NOMO-1 treated with DMSO at 0.1 percent for 48 hours (cell line): ENCODE measurements around the gene ASB1.

Experiments used
- DNase-seq: peaks from one replicate; lab custom pipeline; 2025; ENCODE audit not compliant: unreplicated experiment; lab: John Stamatoyannopoulos, UW

The ASB1 gene, protein sequence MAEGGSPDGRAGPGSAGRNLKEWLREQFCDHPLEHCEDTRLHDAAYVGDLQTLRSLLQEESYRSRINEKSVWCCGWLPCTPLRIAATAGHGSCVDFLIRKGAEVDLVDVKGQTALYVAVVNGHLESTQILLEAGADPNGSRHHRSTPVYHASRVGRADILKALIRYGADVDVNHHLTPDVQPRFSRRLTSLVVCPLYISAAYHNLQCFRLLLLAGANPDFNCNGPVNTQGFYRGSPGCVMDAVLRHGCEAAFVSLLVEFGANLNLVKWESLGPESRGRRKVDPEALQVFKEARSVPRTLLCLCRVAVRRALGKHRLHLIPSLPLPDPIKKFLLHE

DNA sequence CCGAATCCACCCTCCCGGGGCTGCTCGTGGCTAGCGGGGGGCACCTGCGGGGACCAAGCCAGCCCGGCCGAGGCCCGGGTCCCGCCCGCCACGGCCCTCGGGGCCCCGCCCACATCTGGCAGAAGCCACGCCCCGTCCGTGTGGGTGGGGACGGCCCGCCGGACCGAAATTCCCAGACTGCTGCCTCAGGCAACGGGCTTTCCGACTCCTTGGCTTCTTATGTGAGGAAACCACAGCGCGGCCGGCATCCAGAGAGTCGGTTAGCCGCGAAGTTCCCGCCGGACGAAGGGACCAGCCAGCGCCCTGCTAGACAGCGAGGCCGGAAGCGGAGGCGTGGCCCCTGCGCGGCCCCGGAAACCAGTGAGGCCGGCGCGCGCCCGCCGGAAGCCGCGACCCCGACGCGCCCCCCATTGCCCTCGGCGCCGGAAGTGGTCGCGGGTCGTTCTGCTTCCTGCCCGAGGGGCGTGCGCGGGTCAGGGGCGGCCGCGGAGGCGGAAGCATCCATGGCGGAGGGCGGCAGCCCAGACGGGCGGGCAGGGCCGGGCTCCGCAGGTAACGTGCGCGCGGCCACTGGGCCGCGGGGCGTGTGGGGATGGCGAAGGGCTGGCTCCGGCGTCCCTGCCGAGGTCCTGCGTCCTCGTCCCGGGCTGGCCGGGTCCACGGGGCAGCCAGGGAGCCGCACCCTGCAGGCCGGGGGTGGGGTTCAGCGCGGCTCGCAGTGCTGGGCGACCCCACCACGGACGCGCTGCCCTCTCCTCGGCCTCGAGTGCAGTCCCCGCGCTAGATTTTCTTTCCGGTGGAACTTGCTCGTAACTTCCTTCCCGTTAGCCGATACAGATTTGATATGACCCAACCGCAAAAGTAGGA lies at the start of gene ASB1:
Gene ASB1 (plus strand): TSS at position 360 of the 867 bp plus-strand sequence. CDS start 144 bp downstream, at position 504.
- DNase-seq, result peak; percentile 45

DNA sequence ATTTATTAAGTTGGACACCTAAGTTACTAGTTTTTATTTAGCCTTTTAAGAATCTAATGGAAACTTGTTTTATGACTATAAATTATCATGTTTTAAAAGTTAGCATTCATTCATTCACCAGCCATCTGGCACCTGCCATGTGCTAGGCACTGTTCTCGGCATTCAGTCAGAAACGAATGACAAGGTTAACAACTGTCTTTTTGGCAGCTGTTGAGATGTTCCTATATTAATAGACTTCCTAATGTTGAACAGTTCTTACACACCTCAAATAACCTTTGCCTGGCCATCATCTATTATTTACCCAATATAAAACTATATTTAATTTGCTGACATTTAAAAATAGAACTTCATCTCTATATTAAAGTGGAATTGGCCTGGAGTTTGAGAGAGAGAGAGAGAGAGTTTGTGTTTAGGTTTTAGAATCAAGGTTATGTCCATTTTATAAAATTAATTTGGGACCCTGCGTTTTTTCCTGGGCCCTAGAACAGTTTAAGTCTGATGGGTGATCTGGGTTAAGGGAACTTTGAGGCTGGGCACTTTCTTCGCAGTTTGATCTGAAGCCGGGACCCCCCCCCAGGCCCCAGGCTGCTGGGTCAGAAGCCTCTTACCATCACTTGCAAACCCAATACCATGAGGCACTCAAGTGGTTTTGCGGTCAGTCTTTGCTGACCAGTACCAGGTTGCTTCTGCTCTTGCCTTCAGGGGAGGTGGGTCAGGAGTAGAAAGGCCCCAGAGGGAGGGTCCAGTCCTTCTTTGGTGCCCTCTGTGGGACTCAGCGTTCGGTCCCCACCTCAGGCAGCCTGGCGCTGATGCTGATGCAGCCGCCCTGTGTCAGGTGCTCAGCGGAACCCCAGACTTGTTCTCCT lies 48.3 kb upstream of the ASB1 start:
- DNase-seq, result no peak

DNA sequence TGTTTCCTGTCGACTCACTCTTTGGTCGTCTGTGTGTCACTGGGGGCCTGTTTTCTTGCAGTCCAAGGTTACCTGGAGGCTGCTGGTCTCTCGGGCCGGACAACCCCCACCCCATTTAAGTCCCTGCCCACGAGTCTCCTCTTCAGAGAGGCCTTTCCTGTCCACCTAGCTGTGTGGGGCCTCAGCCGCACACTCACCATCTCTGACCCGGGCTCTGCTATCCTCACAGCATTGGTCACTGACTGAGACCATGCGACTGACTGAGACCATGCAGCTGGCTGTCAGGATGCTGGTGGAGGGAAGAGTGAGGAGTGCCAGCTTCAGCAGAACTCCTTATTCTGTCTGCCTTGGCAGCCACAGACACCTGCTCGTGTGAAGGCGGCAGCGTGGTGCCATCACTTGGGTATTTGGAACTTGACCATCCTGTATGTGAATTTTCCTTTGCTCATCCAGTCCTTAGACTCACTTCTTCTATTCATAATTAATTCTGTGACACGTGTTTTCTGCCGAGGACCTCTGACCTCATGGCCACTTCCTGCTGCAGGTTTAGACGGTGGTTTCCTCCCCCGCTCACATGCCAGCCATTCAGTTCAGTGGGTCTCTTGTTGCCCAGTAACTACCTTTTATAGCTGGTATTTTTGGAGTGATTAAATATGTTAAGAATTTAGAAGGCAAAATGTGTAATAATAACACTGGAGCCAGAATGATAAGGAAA lies 47.5 kb upstream of the ASB1 start:
- peak; percentile 56 for DNase-seq

DNA sequence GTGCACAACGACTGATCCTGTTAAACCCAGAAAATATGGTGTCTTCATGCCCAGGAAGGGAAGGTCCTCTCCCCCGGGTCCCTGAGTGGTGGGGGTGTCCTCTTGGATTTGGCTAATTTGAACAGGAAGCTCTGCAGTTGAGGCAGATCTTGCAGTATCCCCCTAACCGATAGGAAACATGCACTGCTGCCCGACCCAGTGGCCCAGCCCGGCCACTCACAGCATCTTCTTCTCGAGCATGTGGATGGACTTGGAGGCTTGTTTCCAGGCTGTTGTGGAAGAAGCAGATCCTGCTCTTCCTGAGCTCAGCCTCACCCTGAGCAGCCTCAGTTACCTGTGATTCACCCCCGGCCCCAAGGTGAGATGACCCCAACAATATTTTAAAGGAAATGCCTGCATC lies 46.4 kb upstream of the ASB1 start:
- DNase-seq, result no peak

DNA sequence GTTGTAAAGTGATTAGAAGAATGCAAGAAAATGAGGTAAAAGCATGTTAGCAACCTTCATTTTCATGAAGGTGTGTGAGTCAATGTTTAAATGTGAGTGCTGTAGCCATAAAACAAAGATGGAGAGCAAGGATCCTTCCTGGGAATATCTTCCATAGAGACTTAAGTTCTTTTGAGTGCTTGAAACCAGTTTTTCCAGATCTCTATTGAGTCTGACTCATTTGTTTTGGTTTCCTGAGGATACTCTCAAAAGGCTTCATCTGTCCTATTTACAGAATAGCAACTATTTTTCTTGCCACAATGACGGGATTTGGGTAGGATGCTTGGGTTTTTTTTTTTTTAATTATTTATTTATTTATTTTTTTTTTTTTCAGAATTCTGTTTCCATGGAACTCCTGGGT lies 45.9 kb upstream of the ASB1 start:
- no peak for DNase-seq

DNA sequence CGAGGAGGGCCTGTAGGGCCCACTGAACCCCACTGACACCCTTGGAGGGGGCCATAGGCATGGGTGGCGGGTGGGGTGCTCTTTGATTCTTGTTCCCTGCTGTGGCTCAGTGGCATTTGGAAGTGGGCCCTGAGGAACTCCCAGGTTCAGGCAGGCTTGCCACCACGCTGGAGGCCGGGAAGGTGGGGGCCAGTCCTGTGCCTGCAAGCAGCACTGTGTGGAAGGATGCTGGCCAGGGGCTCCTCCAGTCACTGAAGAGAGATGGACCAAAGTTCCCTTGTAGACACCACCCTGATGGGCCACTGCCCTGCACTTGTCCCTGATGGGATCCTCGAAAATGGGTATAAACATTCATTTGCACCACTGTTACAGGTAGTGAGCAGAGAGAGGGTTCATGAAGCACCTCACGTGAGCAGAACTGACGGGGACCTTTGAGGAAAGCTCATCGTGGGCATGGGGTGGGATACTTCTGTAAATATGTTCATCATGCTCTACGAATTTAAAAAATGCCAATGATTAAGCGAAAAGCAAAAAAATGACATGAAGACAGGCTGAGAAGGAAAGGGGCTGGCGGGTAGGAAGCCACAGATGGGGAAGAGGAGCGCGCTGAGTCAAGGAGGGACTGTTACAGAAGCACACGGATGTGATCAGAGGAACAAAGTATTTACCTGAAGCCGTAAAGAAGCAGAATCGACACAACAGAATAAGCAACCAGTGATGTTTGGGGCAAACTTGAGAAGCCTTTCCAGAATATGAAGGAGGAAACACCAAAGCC lies 45.2 kb upstream of the ASB1 start:
- DNase-seq, result peak; percentile 81

DNA sequence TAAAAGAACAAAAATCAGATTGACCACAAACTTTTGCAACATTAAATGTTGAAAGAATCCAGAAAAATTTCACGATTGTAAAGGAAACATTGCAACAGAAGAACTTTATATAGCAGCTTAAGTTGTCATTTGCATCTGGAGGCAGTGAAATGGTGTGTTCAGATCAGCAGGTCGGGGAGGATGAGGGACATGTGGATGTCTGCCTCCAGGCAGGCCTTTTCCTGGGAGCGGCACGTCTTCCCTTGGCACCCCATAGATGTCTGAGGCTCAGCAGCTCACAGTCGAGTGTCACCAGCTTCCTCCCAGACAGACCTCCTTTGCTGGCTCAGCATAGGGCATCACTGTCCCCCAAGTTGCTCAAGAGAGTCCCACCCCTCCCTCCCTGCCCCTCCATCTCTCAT lies 44.3 kb upstream of the ASB1 start:
- DNase-seq, result peak; percentile 83

DNA sequence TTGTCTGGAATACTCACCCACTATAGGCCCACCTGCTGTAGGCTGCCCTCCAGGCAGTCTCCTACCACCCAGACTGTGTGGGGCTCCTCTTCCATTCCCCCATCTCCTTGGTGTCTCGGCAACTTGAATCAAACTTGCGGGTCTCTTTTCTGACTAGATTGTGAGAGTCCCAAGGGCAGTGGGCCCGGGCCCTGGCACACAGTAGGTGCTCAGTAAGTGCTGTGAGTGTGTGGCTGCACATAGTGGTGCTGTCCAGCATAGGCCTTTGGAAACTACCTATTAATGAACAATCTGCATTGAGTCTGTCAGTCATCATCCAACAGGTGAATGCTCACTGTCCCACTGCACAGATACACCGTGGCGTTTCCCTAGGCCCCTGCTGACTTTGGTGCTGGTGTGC lies 43.6 kb upstream of the ASB1 start:
- no peak for DNase-seq

DNA sequence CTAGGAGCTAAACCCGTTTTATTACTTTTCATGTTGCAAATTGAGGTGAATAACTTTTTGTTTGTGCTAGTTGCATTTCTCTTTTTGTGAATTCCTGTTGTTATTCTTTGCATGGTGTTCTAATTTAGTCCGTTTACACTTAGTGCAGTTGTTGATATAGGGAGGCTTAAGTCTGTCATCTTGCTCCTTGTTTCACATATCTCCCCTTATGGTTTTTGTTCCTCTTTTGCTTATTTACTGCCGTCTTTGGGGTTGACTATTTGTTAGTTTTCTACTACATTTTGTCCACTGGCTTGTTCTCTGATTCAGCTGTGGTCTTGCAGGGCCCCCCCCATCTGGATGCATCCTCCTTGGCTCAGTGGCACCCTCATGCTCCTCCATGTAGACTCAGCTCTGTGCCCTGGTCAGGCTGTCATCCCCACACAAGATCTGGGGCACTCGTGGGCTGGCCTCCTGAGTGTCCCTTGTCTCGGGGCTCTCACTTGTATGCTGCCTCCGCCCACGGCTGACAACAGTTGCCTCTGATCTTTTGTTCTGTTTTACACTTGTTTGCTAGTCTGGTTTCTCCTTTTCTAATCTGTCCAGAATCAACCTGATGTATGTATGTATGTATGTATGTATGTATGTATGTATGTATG lies 42.9 kb upstream of the ASB1 start:
- peak; percentile 26 for DNase-seq

DNA sequence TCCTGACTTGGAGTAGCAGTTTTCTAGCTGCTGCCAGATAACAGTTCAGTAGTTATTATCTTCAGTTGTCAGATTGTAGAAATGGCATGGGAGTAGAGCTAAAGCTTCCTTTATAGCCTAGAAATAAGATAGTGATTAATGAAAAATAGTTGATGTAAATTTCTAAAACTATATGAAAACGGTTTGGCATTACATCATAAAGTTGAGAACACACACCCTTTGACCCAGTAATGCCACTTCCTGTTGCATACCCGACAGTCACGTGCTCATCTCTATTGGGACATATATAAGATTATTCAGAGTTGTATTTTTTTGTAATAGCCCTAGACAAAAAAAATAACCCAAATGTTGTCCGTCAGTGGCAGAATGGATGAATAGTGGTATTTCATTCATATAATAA lies 39.4 kb upstream of the ASB1 start:
- DNase-seq, result peak; percentile 57

DNA sequence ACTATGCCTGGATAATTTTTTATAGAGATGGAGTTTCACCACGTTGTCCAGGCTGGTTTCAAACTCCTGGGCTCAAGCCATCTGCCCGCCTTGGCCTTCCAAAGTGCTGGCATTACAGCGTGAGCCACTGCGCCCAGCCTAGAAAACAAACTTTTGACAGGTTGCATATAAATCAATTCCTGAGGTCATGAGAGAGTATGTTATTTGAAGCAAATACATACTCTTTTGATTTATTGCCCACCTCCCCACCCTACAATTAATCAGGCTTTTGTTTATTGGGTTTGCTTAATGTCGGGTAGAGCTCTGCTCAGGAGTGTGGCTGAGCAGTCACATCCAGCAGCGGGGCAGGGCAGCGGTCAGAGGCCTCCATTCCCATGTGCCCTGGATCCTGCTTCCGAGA lies 37.9 kb upstream of the ASB1 start:
- no peak for DNase-seq

DNA sequence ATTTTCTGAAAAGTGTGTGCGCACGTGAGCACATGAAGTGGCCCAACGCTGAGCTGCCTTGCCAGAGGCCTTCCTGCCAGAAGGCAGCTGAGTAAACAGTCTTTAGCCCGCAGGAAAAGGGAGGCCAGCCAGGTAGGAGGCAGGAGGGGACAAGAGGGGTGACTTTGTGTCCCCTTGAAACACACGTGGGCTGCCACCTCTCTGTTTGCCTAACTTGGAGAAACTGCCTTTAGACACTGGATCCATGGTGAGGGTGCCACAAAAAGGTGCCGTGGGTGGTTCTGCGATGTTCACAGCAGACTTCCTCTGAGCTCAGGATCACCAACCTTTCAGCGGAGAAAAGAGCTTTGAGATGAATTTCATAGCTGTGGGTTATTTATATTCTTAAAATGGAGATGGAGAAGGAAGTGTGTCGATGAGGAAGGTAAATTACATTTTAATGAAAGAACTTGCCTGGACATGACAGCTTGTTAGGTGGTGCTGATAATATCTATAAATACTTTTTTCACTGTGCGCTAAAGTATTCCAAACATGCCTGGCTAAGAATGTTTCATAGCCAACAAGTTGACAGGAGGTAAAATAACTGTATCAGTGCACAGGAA lies 36.6 kb upstream of the ASB1 start:
- peak; percentile 53 for DNase-seq

DNA sequence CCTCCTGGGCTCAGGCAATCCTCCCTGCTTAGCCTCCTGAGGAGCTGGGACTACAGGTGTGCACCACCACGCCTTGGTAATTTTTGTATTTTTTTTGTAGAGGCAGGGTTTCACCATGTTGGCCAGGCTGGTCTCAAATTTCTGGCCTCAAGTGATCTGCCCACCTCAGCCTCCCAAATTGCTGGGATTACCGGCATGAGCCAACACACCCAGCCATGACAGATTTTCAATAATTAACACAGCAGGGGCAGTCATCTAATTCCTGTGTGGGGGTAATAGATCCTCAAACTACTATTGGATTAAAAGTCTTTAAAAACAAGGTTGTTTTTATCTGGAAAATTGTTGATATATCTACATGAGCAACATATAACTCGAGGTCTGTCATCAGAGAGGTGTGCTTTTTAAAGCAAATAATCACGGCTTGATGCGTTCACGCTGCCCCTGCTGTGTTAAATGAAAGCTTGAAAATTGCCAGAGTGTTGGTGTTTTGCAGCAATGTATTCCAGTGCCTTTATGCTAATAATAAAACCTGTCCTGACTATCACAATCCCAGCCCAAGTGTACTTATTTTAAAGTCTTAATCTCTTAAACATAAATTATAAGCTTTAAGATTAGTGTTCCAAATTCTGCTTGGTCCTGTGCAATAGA lies 35.6 kb upstream of the ASB1 start:
- DNase-seq, result no peak

DNA sequence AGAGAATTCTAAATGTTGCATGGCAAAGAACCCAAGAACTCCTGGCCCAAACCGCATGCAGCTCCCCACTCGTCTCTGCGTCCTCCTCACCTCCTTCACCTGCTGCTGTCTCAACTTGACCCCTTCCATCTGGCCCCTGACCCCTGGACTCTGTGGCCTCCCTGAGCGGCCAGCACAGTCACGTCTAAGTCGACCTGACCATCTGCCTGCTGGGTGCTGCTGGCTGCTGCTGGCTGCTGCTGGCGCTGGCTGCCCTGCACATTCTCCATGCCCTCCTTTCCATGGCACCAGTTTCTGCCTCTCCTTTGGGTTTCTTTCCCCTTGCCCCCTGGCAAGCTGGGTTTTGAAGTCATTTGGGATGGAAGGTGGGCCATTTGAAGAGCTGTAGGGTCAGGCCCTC lies 30.1 kb upstream of the ASB1 start:
- DNase-seq, result no peak

DNA sequence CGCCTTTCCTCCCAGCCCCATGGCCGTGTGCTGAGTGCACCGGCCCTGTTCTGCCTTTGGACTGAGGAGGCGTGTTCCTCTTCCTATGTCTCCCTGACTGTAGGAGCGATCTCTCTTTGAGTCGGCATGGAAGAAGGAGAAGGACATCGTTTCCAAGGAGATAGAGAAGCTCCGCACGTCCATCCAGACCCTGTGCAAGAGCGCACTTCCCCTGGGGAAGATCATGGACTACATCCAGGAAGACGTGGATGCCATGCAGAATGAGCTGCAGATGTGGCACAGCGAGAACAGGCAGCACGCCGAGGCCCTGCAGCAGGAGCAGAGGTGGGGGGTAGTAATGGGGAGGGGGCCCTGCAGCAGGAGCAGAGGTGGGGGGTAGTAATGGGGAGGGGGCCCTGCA lies 29.4 kb upstream of the ASB1 start:
- DNase-seq, result no peak

DNA sequence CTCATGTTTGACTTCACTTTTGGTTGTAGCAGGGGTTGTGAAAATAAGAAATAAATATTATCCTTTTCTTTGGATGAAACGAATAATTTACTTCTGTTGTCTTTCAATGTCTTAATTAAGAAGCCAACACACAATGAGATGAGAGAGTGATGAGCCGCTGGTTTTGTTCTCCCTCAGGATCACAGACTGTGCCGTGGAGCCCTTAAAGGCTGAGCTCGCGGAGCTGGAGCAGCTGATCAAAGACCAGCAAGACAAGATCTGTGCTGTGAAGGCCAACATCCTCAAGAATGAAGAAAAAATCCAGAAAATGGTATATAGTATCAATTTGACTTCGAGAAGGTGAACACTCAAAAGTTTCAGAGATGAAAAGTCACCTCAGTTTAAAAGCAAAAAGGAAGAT lies 28.1 kb upstream of the ASB1 start:
- DNase-seq, result no peak

DNA sequence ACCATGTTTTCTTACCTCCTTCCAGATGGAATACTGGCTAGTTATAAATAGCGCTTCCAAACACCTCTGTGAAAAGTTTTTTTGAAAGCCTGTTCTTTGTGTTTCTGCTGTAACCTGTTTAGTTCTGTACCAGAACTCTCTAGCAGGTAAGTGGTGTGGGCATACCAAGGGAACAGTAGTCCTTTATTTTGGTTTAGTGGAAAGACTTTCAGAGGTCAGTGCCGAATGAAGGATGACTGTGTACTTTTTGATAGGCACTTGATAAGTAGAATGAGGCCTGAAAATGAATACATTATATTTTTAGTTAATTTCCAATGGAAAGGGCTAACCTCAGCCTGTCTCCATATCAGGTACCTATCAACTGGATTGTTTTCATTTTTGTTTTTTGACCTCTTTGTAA lies 27.6 kb upstream of the ASB1 start:
- DNase-seq, result no peak

DNA sequence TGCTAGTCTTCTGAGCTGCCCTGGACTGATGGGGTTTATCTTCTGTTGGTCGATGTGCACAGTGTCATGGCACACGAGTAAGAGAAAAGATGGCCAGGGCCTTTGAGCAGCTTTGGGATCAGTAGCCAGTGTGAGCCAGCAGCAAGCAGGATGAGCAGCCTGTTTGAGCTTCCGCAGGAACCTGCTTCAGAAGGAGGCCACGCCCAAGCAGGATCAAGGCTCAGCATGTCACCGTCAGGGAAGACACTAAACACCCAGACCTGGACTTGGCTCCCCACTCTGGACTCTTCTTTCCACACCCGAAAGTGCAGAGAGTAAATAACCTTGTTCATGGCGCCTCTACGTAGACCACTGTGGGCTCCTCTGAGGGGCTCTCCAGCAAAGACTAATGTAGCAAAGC lies 25.2 kb upstream of the ASB1 start:
- no peak for DNase-seq
